Measurements from ENCODE around the gene SHB.

DNA sequence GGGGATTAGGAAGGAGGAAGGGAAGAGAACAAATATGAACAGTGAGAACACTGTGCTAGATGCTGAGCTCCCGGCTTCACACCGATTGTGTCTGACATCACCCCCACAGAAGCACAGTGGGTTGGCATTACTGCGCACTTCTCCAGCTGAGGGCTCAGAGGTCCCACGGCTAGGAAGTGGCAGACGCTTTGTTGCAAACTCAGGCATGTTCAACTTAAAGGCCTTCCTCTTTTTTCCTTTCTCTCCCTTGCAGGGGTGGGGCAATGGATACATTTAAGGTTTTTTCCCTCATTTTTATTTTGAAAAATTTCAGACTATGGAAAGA is 15.5 kb upstream of the SHB start:
- TF ChIP-seq, protein P1, sequence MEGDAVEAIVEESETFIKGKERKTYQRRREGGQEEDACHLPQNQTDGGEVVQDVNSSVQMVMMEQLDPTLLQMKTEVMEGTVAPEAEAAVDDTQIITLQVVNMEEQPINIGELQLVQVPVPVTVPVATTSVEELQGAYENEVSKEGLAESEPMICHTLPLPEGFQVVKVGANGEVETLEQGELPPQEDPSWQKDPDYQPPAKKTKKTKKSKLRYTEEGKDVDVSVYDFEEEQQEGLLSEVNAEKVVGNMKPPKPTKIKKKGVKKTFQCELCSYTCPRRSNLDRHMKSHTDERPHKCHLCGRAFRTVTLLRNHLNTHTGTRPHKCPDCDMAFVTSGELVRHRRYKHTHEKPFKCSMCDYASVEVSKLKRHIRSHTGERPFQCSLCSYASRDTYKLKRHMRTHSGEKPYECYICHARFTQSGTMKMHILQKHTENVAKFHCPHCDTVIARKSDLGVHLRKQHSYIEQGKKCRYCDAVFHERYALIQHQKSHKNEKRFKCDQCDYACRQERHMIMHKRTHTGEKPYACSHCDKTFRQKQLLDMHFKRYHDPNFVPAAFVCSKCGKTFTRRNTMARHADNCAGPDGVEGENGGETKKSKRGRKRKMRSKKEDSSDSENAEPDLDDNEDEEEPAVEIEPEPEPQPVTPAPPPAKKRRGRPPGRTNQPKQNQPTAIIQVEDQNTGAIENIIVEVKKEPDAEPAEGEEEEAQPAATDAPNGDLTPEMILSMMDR (IDR thresholded peaks at IDR 0.05; ENCODE audit: low read length): no peak
- TF ChIP-seq EZH2phosphoT487 (IDR thresholded peaks at IDR 0.05; ENCODE audit: low read length): no peak
- no peak for TF ChIP-seq EZH2 (optimal IDR thresholded peaks at IDR 0.05; ENCODE audit: low read depth, low read length)
